ENCODE measurements around the gene PAXX.

The PAXX gene

GRCh38 chr9:136949817-136950655 is 42.2 kb upstream of the PAXX start:
- DNase-seq (ENCODE audit: extremely low read depth, low read depth) = peak; percentile 49
- H3K4me3 ChIP-seq (replicated peaks; ENCODE audit: low read depth, low read length) = peak overlapping the region; percentile 48
- TF ChIP-seq, protein P1, sequence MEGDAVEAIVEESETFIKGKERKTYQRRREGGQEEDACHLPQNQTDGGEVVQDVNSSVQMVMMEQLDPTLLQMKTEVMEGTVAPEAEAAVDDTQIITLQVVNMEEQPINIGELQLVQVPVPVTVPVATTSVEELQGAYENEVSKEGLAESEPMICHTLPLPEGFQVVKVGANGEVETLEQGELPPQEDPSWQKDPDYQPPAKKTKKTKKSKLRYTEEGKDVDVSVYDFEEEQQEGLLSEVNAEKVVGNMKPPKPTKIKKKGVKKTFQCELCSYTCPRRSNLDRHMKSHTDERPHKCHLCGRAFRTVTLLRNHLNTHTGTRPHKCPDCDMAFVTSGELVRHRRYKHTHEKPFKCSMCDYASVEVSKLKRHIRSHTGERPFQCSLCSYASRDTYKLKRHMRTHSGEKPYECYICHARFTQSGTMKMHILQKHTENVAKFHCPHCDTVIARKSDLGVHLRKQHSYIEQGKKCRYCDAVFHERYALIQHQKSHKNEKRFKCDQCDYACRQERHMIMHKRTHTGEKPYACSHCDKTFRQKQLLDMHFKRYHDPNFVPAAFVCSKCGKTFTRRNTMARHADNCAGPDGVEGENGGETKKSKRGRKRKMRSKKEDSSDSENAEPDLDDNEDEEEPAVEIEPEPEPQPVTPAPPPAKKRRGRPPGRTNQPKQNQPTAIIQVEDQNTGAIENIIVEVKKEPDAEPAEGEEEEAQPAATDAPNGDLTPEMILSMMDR (IDR thresholded peaks at IDR 0.05; ENCODE audit: low read depth, low read length, missing control alignments) = no peak

GRCh38 chr9:136950656-136951276 is 41.5 kb upstream of the PAXX start:
- TF ChIP-seq, protein P1 (IDR thresholded peaks at IDR 0.05; ENCODE audit: low read depth, low read length, missing control alignments) = no peak
- no peak for DNase-seq (ENCODE audit: extremely low read depth, low read depth)
- peak overlapping the region; percentile 48 for H3K4me3 ChIP-seq (replicated peaks; ENCODE audit: low read depth, low read length)

- DNase-seq (ENCODE audit: extremely low read depth, low read depth) = no peak
- H3K4me3 ChIP-seq (replicated peaks; ENCODE audit: low read depth, low read length) = no peak within 1 kb of the TSS
- TF ChIP-seq, protein P1 (IDR thresholded peaks at IDR 0.05; ENCODE audit: low read depth, low read length, missing control alignments) = no peak
Observed at GRCh38 chr9:136951541-136952320, 40.5 kb upstream of the PAXX start, which contains the start of gene LCN12. Gene LCN12, plus strand, starts transcription at chr9:136952273. Its CDS starts 55 bp downstream, at chr9:136952328.

GRCh38 chr9:136952321-136952850 is 39.8 kb upstream of the PAXX start:
- no peak overlapping the region for H3K4me3 ChIP-seq (replicated peaks; ENCODE audit: low read depth, low read length)
- TF ChIP-seq, protein P1 (IDR thresholded peaks at IDR 0.05; ENCODE audit: low read depth, low read length, missing control alignments) = no peak
- DNase-seq (ENCODE audit: extremely low read depth, low read depth) = no peak

DNA sequence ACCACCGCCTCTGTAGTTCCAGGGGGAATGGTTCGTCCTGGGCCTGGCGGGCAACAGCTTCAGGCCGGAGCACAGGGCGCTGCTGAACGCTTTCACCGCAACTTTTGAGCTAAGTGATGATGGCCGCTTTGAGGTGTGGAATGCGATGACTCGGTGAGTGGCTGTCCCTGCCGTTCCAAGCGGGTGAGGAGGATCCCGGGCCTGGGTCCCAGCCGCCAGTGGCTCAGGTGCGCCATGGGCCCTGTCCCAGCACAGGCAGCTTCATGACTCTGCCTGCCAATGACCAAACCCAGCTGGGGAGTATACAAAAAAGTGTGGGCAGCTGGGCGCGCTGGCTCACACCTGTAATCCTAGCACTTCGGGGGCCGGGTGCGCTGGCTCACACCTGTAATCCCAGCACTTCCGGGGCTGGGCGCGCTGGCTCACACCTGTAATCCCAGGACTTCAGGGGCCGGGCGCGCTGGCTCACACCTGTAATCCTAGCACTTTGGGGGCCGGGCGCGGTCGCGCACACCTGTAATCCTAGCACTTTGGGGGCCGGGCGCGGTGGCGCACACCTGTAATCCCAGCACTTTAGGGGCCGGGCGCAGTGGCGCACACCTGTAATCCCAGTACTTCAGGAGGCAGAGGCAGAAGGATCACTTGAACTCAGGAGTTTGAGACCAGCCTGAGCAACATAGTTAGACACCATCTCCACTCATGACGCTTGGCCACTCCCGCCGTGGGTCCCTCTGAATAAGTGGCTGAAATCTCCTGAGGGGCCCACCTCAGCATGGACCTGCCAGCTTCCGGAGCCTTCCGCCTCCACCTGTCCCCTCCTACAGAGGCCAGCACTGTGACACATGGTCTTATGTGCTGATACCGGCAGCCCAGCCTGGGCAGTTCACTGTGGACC is 39.1 kb upstream of the PAXX start:
- no peak overlapping the region for H3K4me3 ChIP-seq (replicated peaks; ENCODE audit: low read depth, low read length)
- TF ChIP-seq, protein P1 (IDR thresholded peaks at IDR 0.05; ENCODE audit: low read depth, low read length, missing control alignments) = no peak
- DNase-seq (ENCODE audit: extremely low read depth, low read depth) = no peak

All from HFF-Myc (cell line).